Endothelial cell of coronary artery (primary cell): ENCODE data around the gene TP53I11. TPM values are rescaled to one million over a fixed set of nuclear protein-coding genes. Genes with fewer than 3 reads are reported as not detected.

ENCODE experiments used
- total RNA-seq: library from RNA; depleted of rRNA; stranded (reverse); fragments of >200 nt; gene quantifications from 2 replicates; pipeline ENCODE4 v1.2.3, GENCODE V29; 2014

The TP53I11 gene, protein sequence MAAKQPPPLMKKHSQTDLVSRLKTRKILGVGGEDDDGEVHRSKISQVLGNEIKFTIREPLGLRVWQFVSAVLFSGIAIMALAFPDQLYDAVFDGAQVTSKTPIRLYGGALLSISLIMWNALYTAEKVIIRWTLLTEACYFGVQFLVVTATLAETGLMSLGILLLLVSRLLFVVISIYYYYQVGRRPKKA
- total RNA-seq = 25.2 and 28.9 TPM in 2 replicates

DNA sequence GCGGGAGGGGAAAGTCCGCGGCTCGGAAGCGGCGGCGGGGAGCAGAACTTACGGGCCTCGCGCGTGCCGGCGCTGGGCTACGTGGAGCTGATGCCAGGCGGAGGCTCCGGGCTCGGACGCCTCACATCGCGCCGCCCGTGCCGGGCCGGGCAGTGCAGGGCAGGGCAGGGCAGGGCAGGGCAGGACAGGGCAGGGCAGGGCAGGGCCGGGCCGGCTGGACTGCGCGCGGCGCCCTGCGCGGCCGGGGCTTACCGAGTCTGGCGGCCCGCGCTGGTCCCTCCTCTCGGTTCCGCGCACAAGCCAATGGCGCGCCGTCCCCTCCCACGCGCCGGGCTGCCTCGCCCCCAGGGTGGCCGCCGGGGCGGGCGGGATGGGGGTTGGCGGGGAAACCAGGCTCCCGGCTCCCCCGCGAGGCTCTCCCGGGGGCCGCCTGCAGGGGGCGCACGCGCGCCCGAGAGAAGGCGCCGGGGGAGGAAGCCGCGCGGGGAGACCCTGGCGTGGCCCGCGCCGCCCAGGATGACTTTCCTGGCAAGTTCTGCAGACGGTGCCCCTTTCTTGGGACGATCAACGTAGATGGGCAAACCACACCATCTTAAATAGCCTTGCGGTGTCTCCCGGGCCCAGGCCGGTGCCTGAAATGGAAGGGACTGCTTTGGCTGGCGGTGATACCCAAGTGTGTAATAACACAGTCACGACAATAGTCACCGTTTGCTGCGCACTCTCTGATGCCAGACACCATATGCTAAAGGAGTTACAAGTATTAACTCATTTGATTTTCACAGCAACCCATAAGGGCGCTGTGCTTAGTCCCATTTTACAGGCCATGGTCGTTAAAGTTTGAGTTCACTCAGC is at the start of gene TP53I11:
Gene TP53I11, minus strand, starts transcription at position 259 of the 852 bp plus-strand sequence. CDS start 12,548 bp downstream, outside the sequence.

Other genes starting within 250 kb of the TP53I11 start
- gene TSPAN18, start 223.9 kb downstream of the TP53I11 start, total RNA-seq = 16.3 and 21.2 TPM in 2 replicates
- gene PRDM11, start 195.8 kb upstream of the TP53I11 start, total RNA-seq = 5.7 and 6.3 TPM in 2 replicates